Stimulated activated CD4-positive, alpha-beta T cell treated with anti-CD3 and anti-CD28 coated beads, TNF-alpha, amount 100 ng/mL, for 4 hours (primary cell): ENCODE data around the gene SPDYE16.
A peak's percentile ranks its signal among the peaks of the same experiment; 100 is the strongest.
"Not testable (repeated sequence)": the region's sequence is repeated elsewhere in the genome, so short reads cannot be mapped to it uniquely, and the experiment has no call there.

Source experiments
- DNase-seq, 3 experiments: peaks; one replicate each; pipeline ENCODE4 v3.0.0-alpha.2; 2020; ENCODE audit warnings: low read depth in 3 of 3

Gene SPDYE16

DNA sequence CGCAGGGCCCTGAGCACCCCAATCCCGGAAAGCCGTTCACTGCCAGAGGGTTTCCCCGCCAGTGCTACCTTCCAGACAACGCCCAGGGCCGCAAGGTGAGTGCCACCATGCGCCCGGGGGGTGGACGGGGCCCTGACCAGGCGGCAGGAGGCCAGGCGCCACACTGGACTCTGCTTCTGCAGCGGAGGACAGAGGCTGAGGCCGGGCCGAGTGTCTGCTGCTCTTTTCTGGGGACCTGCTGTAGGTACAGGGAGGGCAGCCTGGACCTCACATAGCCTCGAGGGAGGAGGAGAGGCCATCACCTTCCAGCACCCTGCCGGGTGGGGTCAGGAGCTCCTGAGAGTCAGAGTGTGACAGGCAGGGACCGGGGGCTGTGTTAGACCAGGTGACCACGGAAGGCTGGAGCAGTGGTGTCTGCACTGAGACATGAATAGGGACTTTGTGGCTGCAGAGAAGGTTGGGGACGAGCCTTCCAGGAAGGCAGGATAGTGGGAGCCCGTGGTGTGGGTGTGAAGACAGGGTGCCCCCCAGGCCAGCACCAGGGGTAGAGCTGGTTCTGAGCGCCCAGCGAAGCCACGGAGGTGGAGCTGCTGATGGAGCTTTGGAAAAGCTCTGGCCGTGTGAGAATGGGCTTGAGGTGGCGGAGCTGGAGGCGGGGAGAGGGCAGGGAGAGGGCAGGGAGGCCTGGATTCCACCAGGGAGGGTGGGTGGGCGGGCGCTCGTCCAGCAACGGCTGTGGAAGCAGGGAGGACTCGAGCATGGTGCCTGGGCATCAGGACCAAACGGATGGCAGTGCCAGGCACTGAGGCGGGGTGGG, 38.5 kb downstream of the SPDYE16 start:
- DNase-seq: not testable (repeated sequence)

DNA sequence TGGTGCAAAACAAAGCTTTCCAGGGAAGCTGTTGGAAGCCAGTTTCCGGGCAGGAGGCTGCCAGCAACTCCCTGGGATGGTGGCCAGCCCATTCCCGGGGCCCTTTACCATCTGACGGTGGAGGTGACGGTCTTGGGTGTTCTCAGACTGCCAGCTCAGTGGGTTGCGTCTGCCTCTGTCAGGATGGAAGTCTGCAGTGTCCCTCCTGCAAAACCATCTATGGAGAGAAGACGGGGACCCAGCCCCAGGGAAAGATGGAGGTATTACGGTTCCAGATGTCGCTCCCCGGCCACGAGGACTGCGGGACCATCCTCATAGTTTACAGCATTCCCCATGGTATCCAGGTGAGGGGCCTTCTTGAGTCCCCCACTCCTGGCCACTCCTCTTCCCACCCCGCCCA, 39.9 kb downstream of the SPDYE16 start:
- DNase-seq: not testable (repeated sequence)

DNA sequence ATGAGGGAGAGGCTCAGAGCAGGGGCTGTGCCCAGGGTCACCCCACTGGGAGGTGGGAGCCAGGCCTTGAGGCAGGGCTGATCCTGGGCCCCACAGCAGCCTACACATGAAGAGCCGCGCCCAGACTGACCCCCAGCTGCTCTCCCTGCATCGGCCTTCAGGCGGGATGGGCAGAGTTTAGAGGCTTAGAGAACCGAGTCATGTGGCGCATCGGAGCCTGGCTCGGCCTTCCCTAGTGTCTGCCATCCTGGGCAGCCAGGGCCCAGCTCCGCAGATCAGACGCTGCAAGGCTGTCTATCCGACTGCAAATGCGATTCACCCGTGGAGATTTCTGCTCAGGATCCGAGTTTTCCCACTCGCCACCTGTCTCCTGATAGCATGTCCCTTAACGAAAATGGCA, 40.3 kb downstream of the SPDYE16 start:
- DNase-seq: not testable (repeated sequence)

DNA sequence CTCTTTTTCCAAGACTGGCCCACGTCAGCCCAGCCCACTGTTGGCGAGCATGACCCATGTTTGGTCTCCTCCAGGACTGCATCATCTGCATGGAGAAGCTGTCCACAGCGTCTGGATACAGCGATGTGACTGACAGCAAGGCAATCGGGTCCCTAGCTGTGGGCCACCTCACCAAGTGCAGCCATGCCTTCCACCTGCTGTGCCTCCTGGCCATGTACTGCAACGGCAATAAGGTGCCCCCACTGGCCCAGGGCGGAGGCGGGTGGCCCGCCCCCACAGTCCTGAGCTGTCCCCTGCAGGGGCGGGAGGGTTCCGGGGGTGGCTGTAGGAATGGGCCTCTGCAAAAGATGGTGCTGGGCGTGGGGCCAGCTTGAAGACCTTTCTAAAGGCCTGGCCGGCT, 40.9 kb downstream of the SPDYE16 start:
- DNase-seq: not testable (repeated sequence)

DNA sequence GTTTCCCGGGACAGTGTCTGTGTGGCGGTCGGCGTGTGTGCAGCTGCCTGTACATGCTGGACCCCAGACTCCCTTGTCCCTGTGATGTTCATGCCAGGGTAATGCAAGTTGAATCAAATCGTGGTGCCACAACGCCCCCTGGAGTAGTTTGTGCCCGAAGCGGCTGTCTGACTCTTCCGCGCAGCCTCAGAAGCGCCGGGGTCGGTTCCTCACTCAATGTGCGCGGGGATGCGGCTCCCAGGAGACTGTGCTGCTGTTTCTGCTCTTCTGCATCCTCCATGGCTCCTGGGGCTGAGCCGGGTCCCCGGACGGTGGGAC, 43.2 kb downstream of the SPDYE16 start:
- DNase-seq: not testable (repeated sequence)

- not testable (repeated sequence) for DNase-seq
Measured at GRCh38 chr7:76499201-76499923, 43.7 kb downstream of the SPDYE16 start.

DNA sequence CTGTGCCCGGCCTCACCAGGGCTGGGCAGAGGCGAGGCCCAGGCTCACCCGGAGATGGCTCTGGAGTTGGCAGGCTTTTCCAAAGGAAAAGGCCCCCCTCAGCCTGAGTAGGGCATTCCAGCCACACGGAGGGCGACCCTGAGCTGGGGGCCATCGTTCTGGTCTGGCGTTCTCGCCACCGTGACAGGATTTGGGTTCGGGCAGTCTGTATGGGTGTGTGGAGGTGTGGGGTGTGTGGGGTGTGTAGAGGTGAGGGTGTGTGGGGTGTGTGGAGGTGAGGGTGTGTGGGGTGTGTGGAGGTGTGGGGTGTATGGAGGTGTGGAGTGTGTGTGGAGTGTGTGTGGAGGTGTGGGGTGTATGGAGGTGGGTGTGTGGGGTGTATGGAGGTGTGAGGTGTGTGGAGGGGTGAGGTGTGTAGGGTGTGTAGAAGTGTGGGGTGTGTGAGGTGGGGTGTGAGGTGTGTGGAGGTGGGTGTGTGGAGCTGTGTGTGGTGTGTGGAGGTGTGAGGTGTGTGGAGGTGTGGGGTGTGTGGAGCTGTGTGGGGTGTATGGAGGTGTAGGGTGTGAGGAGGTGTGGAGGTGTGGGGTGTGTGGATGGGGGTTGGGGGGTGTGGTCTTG, 44.4 kb downstream of the SPDYE16 start:
- not testable (repeated sequence) for DNase-seq

DNA sequence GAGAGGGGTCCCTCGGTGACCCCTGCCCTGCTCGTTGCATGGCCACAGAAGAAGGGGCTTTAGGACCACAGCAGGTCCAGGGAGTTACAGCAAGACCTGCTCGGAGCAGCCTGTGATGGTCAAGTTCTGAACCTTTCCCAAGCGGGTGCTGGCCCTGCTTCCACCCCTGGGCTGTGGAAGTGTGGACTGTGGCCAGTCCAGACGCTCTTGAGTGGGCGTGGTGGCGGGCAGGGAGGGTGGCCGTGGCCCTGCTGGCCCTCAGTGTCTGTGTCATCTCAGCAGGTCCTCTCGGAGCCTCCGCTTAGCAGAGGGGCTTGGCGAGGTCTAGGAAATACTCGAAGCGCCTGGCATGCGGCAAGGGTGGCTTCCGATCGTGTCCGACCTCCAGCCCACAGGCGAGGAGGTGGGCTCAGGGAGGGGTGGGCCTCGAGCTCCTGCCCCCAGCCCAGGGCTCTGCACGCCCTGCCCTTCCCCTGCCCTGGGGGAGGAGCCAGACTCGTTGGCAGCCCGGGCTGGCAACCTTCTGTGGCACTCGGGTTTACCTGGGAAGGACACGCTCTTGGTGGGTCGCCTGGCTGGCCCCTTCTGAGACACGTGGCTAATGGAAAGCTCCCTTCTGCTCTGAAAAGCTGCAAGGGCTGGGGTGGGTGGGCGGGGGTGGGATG, 45.0 kb downstream of the SPDYE16 start:
- not testable (repeated sequence) for DNase-seq

DNA sequence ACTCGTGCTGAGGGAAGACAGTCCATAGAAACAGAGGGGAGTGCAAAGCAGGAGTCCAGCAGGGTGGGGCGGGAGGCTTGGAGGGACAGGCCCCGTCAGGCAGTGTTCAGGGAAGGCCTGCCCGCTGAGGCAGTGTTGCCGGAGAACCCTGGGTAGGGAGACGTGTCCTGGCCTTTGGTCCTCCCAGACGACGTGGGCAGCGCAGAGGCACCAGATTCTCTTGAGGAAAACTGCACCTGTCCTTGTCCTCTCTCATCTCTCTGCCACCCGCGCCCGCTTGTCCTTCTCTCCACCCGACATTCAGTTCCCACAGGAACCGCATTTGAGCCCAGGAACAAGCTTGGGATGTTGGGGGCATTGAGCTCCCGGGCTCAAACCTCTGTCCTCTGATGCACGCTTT, 47.4 kb downstream of the SPDYE16 start:
- DNase-seq: not testable (repeated sequence)

- not testable (repeated sequence) for DNase-seq
Measured at GRCh38 chr7:76492139-76492538, 51.0 kb downstream of the SPDYE16 start.

GRCh38 chr7:76487969-76488368, 55.1 kb downstream of the SPDYE16 start:
- DNase-seq: not testable (repeated sequence)

GRCh38 chr7:76486618-76487017, 56.5 kb downstream of the SPDYE16 start:
- peak in 1 of 3 experiments; percentile 15 for DNase-seq

DNA sequence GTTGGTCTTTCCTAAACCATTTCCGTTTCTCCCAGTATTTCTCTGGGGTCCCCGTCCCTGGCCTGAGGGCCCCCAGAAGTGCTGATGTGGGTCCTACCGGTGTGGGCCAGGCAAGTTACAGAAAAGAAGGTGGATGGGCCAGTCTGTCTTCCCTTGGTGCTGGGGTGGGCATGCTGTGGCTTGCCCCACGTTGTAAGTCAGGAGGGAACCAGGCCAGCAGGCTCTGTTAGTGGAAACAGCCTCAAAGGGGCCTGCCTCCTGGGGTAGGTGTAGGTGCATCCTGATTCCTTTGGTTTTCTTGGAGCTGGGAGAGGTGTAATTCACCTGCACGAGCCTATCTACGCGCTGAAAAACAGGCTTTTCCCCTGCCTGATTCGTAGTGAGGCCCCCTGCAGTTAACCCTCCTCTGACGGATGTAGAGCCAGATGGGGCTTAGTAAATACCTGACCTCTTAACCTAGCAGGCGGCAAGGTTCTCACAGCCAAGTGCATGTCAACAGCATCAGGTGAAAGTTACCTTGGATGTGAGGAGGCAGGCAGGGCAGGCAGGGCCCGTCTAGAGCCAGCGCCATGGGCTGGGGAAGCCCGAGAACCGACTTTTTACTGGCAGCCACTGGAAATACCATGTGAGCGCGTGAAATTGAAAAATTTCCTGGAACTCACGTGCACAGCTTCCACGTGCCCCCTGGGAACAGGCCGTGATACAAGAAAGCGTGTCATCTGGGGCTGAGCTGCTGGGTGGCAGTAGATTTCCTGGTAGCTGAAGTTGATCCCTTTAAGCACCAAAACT, 57.1 kb downstream of the SPDYE16 start:
- DNase-seq: not testable (repeated sequence)

- DNase-seq: not testable (repeated sequence)
Measured at GRCh38 chr7:76484456-76484855, 58.6 kb downstream of the SPDYE16 start.

- not testable (repeated sequence) for DNase-seq
Measured at GRCh38 chr7:76483081-76483480, 60.0 kb downstream of the SPDYE16 start.

- not testable (repeated sequence) for DNase-seq
Measured at GRCh38 chr7:76482660-76483059, 60.4 kb downstream of the SPDYE16 start.
